ENCODE results near the gene MARCHF7. TPM values are rescaled to one million over a fixed set of nuclear protein-coding genes. Genes with fewer than 3 reads are reported as not detected.
A peak's percentile ranks its signal among the peaks of the same experiment; 100 is the strongest.

Gene MARCHF7
- total and polyA plus RNA-seq, 2 of the 13 experiments (the other 11 are each of a cell fraction or from before 2014, with no cell fraction given): 32.8 to 88.5 TPM

GRCh38 chr2:159712143-159712928 lies at the start of gene MARCHF7 (continued):
- TF ChIP-seq ZBTB40 (IDR thresholded peaks at IDR 0.05): no peak
- peak; percentile 94 for TF ChIP-seq ZBTB40 (CRISPR knock-in tag; IDR thresholded peaks at IDR 0.05)
- no peak for TF ChIP-seq CCAR2 (optimal IDR thresholded peaks at IDR 0.05; ENCODE audit: low read depth, low read length)
- peak; percentile 80 for TF ChIP-seq TBL1XR1 (IDR thresholded peaks at IDR 0.05; ENCODE audit: borderline replicate concordance, low read length, partially characterized antibody)
- peak; percentile 100 for TF ChIP-seq YEATS4 (CRISPR knock-in tag; IDR thresholded peaks at IDR 0.05; ENCODE audit: borderline replicate concordance)
- no peak for TF ChIP-seq SIX1 (CRISPR knock-in tag; IDR thresholded peaks at IDR 0.05; ENCODE audit: borderline replicate concordance)
- TF ChIP-seq ONECUT2 (CRISPR knock-in tag; IDR thresholded peaks at IDR 0.05): peak; percentile 24; the same call in 1 of the 2 replicates
- peak; percentile 99 for TF ChIP-seq ZNF501 (CRISPR knock-in tag; IDR thresholded peaks at IDR 0.05)
- peak; percentile 100 for TF ChIP-seq RBM39 (IDR thresholded peaks at IDR 0.05; ENCODE audit: low read depth, low read length, poor library complexity, severe bottlenecking)
- TF ChIP-seq RELA (CRISPR knock-in tag; IDR thresholded peaks at IDR 0.05): peak; percentile 7
- peak; percentile 95 for TF ChIP-seq ZNF710 (CRISPR knock-in tag; IDR thresholded peaks at IDR 0.05; ENCODE audit: borderline replicate concordance)
- peak; percentile 90 for TF ChIP-seq THAP11 (CRISPR knock-in tag; IDR thresholded peaks at IDR 0.05)
- TF ChIP-seq AGO1 (IDR thresholded peaks at IDR 0.05; ENCODE audit: low read depth, low read length, poor library complexity, severe bottlenecking): peak; percentile 89
- TF ChIP-seq ZNF713 (CRISPR knock-in tag; IDR thresholded peaks at IDR 0.05): peak; percentile 96
- no peak; the same call in 1 of the 2 replicates for TF ChIP-seq GTF2F1 (IDR thresholded peaks at IDR 0.05; ENCODE audit: low read length)
- peak; percentile 84 for TF ChIP-seq NR2C2 (CRISPR knock-in tag; IDR thresholded peaks at IDR 0.05; ENCODE audit: borderline replicate concordance)
- no peak for TF ChIP-seq MAFG (CRISPR knock-in tag; IDR thresholded peaks at IDR 0.05)
- TF ChIP-seq ZNF605 (CRISPR knock-in tag; IDR thresholded peaks at IDR 0.05): peak; percentile 93
- 0 out of 2 replicates have a peak, but pooled peaks have one; percentile 28 for TF ChIP-seq ZNF589 (CRISPR knock-in tag; conservative IDR thresholded peaks at IDR 0.05)
